GM23338 (cell line): ENCODE results near the gene RAG1. TPM values are rescaled to one million over a fixed set of nuclear protein-coding genes. Genes with fewer than 3 reads are reported as not detected.

Source experiments
- ATAC-seq: fragments of 200-7000 bp; cut with Tn5 transposase; 3 replicates; pipeline ENCODE4 v1.9.1; 2020
- DNase-seq: peaks from one replicate; pipeline ENCODE4 v3.0.0-alpha.2; 2015; ENCODE audit warnings: low spot score
- H2AFZ ChIP-seq: fragments of 200-600 bp; sonication (generic); 2 replicates; pipeline ENCODE4 v1.8.0; 2016; ENCODE audit warnings: antibody characterized with exemption, mild to moderate bottlenecking, moderate library complexity
- H3F3A ChIP-seq: fragments of 200-600 bp; sonication (generic); replicated peaks from 2 replicates; pipeline ENCODE4 v1.8.0; 2017; ENCODE audit warnings: antibody characterized with exemption, mixed run types, low read depth
- H3K27ac ChIP-seq: fragments of 200-600 bp; sonication (generic); 2 replicates; pipeline ENCODE4 v1.6.1; 2016; ENCODE audit warnings: low read depth
- H3K27me3 ChIP-seq: fragments of 200-600 bp; sonication (generic); 2 replicates; pipeline ENCODE4 v1.8.0; 2016; ENCODE audit warnings: mild to moderate bottlenecking, mixed run types, moderate library complexity; ENCODE audit not compliant: insufficient read depth
- H3K36me3 ChIP-seq: fragments of 200-600 bp; sonication (generic); 2 replicates; pipeline ENCODE4 v1.8.0; 2016; ENCODE audit warnings: mild to moderate bottlenecking; ENCODE audit not compliant: insufficient read depth
- H3K4me1 ChIP-seq: fragments of 200-600 bp; sonication (generic); 2 replicates; pipeline ENCODE4 v1.8.0; 2016; ENCODE audit warnings: mild to moderate bottlenecking, moderate library complexity; ENCODE audit not compliant: insufficient read depth
- H3K4me2 ChIP-seq: fragments of 200-600 bp; sonication (generic); 2 replicates; pipeline ENCODE4 v1.7.1; 2017; ENCODE audit warnings: mixed run types
- H3K4me3 ChIP-seq: fragments of 200-600 bp; sonication (generic); 2 replicates; pipeline ENCODE4 v1.6.1; 2016; ENCODE audit warnings: mixed run types
- H3K79me2 ChIP-seq: fragments of 200-600 bp; sonication (generic); replicated peaks from 2 replicates; pipeline ENCODE4 v1.8.0; 2017; ENCODE audit warnings: mild to moderate bottlenecking; ENCODE audit not compliant: insufficient read depth
- H3K9me2 ChIP-seq: fragments of 200-600 bp; sonication (generic); 2 replicates; pipeline ENCODE4 v1.8.0; 2017; ENCODE audit not compliant: insufficient read depth
- H4K20me1 ChIP-seq: fragments of 200-600 bp; sonication (generic); replicated peaks from 2 replicates; pipeline ENCODE4 v1.8.0; 2017; ENCODE audit warnings: mild to moderate bottlenecking; ENCODE audit not compliant: insufficient read depth
- H3K27ac Mint-ChIP-seq: 2 replicates; pipeline ENCODE4 v1.8.0; 2020; ENCODE audit warnings: inconsistent platforms, mild to moderate bottlenecking, moderate library complexity, mixed read lengths
- H3K27me3 Mint-ChIP-seq: 3 replicates; pipeline ENCODE4 v1.8.0; 2022; ENCODE audit warnings: low read depth, mild to moderate bottlenecking, moderate library complexity, mixed read lengths, inconsistent platforms; ENCODE audit not compliant: insufficient read depth, poor library complexity
- H3K36me3 Mint-ChIP-seq: 3 replicates; pipeline ENCODE4 v1.8.0; 2021; ENCODE audit warnings: low read depth, mild to moderate bottlenecking, inconsistent platforms, moderate library complexity, mixed read lengths
- H3K4me1 Mint-ChIP-seq: 3 replicates; pipeline ENCODE4 v1.8.0; 2020; ENCODE audit warnings: mild to moderate bottlenecking, inconsistent platforms, mixed read lengths
- H3K4me3 Mint-ChIP-seq: 3 replicates; pipeline ENCODE4 v1.8.0; 2021; ENCODE audit warnings: moderate library complexity, mild to moderate bottlenecking, inconsistent platforms, mixed read lengths
- H3K9me3 Mint-ChIP-seq: 3 replicates; pipeline ENCODE4 v1.8.0; 2020; ENCODE audit warnings: moderate library complexity, mild to moderate bottlenecking, inconsistent platforms, mixed read lengths
- CREB1 ChIP-seq: fragments of 250-450 bp; sonication (Bioruptor Pico); IDR thresholded peaks from 2 replicates; pipeline ENCODE4 v1.5.0; 2020; ENCODE audit warnings: low read depth, mild to moderate bottlenecking, moderate library complexity
- CTCF ChIP-seq, 2 experiments: fragments of 200-600 bp in 1 of 2; sonication (generic) in 1 of 2; conservative IDR thresholded peaks; 2 replicates each; pipeline versions ENCODE4 v1.5.1 to v1.6.1; 2016 to 2017; ENCODE audit warnings: antibody characterized with exemption in 2 of 2, low read depth in 2 of 2, mild to moderate bottlenecking in 2 of 2, moderate library complexity in 1 of 2
- EZH2 ChIP-seq: fragments of 200-600 bp; sonication (generic); IDR thresholded peaks from one replicate; pipeline ENCODE4 v1.8.0; 2017; ENCODE audit warnings: antibody characterized with exemption, mild to moderate bottlenecking, low read depth; ENCODE audit not compliant: unreplicated experiment
- EZH2phosphoT487 ChIP-seq: fragments of 200-600 bp; sonication (generic); IDR thresholded peaks from one replicate; pipeline ENCODE4 v1.8.1; 2018; ENCODE audit warnings: antibody characterized with exemption; ENCODE audit not compliant: unreplicated experiment
- JUNB ChIP-seq: IDR thresholded peaks from one replicate; pipeline ENCODE4 v1.6.1; 2016; ENCODE audit warnings: antibody characterized with exemption; ENCODE audit not compliant: unreplicated experiment
- POLR2AphosphoS5 ChIP-seq: IDR thresholded peaks from 2 replicates; pipeline ENCODE4 v1.6.1; 2016; ENCODE audit warnings: antibody characterized with exemption, low read depth
- STAT1 ChIP-seq: IDR thresholded peaks from one replicate; pipeline ENCODE4 v1.6.1; 2016; ENCODE audit warnings: antibody characterized with exemption; ENCODE audit not compliant: unreplicated experiment
- ZNF114 ChIP-seq: fragments of 250-450 bp; sonication (Bioruptor Pico); IDR thresholded peaks from 2 replicates; pipeline ENCODE4 v1.5.0; 2020; ENCODE audit warnings: mild to moderate bottlenecking, moderate library complexity
- ZNF331 ChIP-seq: fragments of 250-450 bp; sonication (Bioruptor Pico); IDR thresholded peaks from 2 replicates; pipeline ENCODE4 v1.5.0; 2020; ENCODE audit warnings: low read depth, mild to moderate bottlenecking, moderate library complexity
- ZNF462 ChIP-seq: fragments of 250-450 bp; sonication (Bioruptor Pico); IDR thresholded peaks from 2 replicates; pipeline ENCODE4 v1.5.0; 2020; ENCODE audit warnings: mild to moderate bottlenecking, moderate library complexity
- polyA plus RNA-seq: library from polyadenylated mRNA; unstranded; fragments of >200 nt; fragmentation: Nextera tagmentation; extraction: Ambion mirVana; gene quantifications from 2 replicates; pipeline ENCODE4 v1.2.1, GENCODE V29; 2016
- total RNA-seq: library from RNA; depleted of rRNA; stranded (reverse); fragments of >200 nt; shearing (Covaris generic); gene quantifications from 2 replicates; pipeline ENCODE4 v1.2.3, GENCODE V29; 2014

Gene RAG1
- total and polyA plus RNA-seq, 2 experiments from 2014 or later, result 0.89 to 1.4 TPM

GRCh38 chr11:36588099-36588498 is 20.3 kb downstream of the RAG1 start:
- Histone ChIP-seq H3K4me3 (no peak overlapping the region), H4K20me1 (no peaks in the 10 kb centered on the region), H3K4me2 (no peak overlapping the region), H3K27me3 (peaks cover 2% of the 10 kb centered on the region; the same call in 1 of the 2 replicates), H3K79me2 (no peaks in the 10 kb centered on the region), H3K36me3 (no peaks in the 10 kb centered on the region), H3F3A (no peaks in the 10 kb centered on the region), H3K9me2 (0 out of 2 replicates have a peak, but pooled peaks cover under 1% of the 10 kb centered on the region), H3K27ac (no peak overlapping the region), H3K4me1 (no peaks in the 10 kb centered on the region), H2AFZ (no peak overlapping the region)
- Mint-ChIP-seq H3K36me3 (no peaks in the 10 kb centered on the region), H3K27me3 (no peaks in the 10 kb centered on the region), H3K27ac (no peak overlapping the region), H3K4me1 (no peaks in the 10 kb centered on the region), H3K9me3 (peaks cover 6% of the 10 kb centered on the region; the same call in 2 of the 3 replicates), H3K4me3 (no peak overlapping the region)
- TF ChIP-seq CREB1 (CRISPR knock-in tag), result no peak
- no peak for TF ChIP-seq JUNB
- TF ChIP-seq POLR2AphosphoS5, result no peak
- no peak for TF ChIP-seq EZH2phosphoT487
- no peak for TF ChIP-seq EZH2
- DNase-seq (no peak), ATAC-seq (no peak)

- ATAC-seq (no peak), DNase-seq (no peak)
- Mint-ChIP-seq H3K36me3 (no peaks in the 10 kb centered on the region), H3K27ac (no peak overlapping the region), H3K4me1 (peaks cover 2% of the 10 kb centered on the region; the same call in 2 of the 3 replicates), H3K9me3 (no peaks in the 10 kb centered on the region; the same call in 2 of the 3 replicates), H3K27me3 (no peaks in the 10 kb centered on the region), H3K4me3 (no peak overlapping the region)
- Histone ChIP-seq H3K27me3 (peaks cover 2% of the 10 kb centered on the region; the same call in 1 of the 2 replicates), H4K20me1 (no peaks in the 10 kb centered on the region), H3K27ac (no peak overlapping the region), H3K9me2 (peaks cover 8% of the 10 kb centered on the region; the same call in 1 of the 2 replicates), H3F3A (no peaks in the 10 kb centered on the region), H3K4me2 (no peak overlapping the region), H2AFZ (no peak overlapping the region), H3K4me1 (peaks cover 5% of the 10 kb centered on the region; the same call in 1 of the 2 replicates), H3K79me2 (no peaks in the 10 kb centered on the region), H3K36me3 (no peaks in the 10 kb centered on the region), H3K4me3 (no peak overlapping the region)
- TF ChIP-seq ZNF331 (CRISPR knock-in tag), result no peak
- TF ChIP-seq POLR2AphosphoS5, result no peak
- no peak for TF ChIP-seq ZNF114 (CRISPR knock-in tag)
- TF ChIP-seq ZNF462 (CRISPR knock-in tag), result no peak
- TF ChIP-seq JUNB, result no peak
- TF ChIP-seq CREB1 (CRISPR knock-in tag), result no peak
- no peak for TF ChIP-seq CTCF (conservative IDR thresholded peaks at IDR 0.05; ENCODE audit: low read depth in 2 of 2)
- no peak for TF ChIP-seq STAT1
These were observed 22.7 kb downstream of the RAG1 start for GRCh38 chr11:36590513-36590912.
